Kidney epithelial cell (primary cell): ENCODE data around the gene LATS2. TPM values are rescaled to one million over a fixed set of nuclear protein-coding genes. Genes with fewer than 3 reads are reported as not detected.

ENCODE experiments used
- DNase-seq: peaks from one replicate; pipeline ENCODE4 v3.0.0-alpha.2; 2010; ENCODE audit warnings: low read depth
- H3K27me3 ChIP-seq: 2 replicates; pipeline ENCODE4 v1.6.0; 2011; ENCODE audit warnings: low read length; ENCODE audit not compliant: control insufficient read depth, insufficient read depth
- H3K36me3 ChIP-seq: 2 replicates; pipeline ENCODE4 v1.5.1; 2011; ENCODE audit warnings: low read length; ENCODE audit not compliant: control insufficient read depth, insufficient read depth
- H3K4me3 ChIP-seq: 2 replicates; pipeline ENCODE4 v1.5.1; 2011; ENCODE audit warnings: low read depth, mild to moderate bottlenecking, control low read depth, low read length
- CTCF ChIP-seq: IDR thresholded peaks from 2 replicates; pipeline ENCODE4 v1.5.1; 2011; ENCODE audit warnings: mild to moderate bottlenecking, moderate library complexity, low read length, control low read depth, inconsistent platforms; ENCODE audit not compliant: insufficient read depth, poor library complexity, severe bottlenecking
- total RNA-seq: library from RNA; depleted of rRNA; stranded (reverse); fragments of >200 nt; gene quantifications from 2 replicates; pipeline ENCODE4 v1.2.3, GENCODE V29; 2015

LATS2 gene
- total RNA-seq, 1 donor from 2014 or later = 20.2 TPM

GRCh38 chr13:20997301-20998161 lies 63.9 kb downstream of the LATS2 start:
- peak; percentile 43 for DNase-seq
- TF ChIP-seq CTCF = no peak
- H3K36me3 ChIP-seq = no peaks in the 10 kb centered on the region
- H3K27me3 ChIP-seq = no peaks in the 10 kb centered on the region
- no peak overlapping the region for H3K4me3 ChIP-seq

- DNase-seq = no peak
- no peaks in the 10 kb centered on the region for H3K27me3 ChIP-seq
- H3K4me3 ChIP-seq = no peak overlapping the region
- H3K36me3 ChIP-seq = no peaks in the 10 kb centered on the region
- TF ChIP-seq CTCF = no peak
These were observed 66.0 kb downstream of the LATS2 start for GRCh38 chr13:20995245-20995838.

GRCh38 chr13:20994441-20994821 lies 67.0 kb downstream of the LATS2 start:
- Histone ChIP-seq H3K4me3 (no peak overlapping the region), H3K27me3 (no peaks in the 10 kb centered on the region), H3K36me3 (peaks cover under 1% of the 10 kb centered on the region)
- no peak for TF ChIP-seq CTCF
- DNase-seq = no peak

GRCh38 chr13:20993661-20994440 lies 67.5 kb downstream of the LATS2 start:
- Histone ChIP-seq H3K36me3 (peaks cover 2% of the 10 kb centered on the region), H3K4me3 (no peak overlapping the region), H3K27me3 (no peaks in the 10 kb centered on the region)
- TF ChIP-seq CTCF = no peak
- DNase-seq = no peak

- peaks cover 2% of the 10 kb centered on the region for H3K36me3 ChIP-seq
- DNase-seq = no peak
- H3K27me3 ChIP-seq = no peaks in the 10 kb centered on the region
- TF ChIP-seq CTCF = no peak
- no peak overlapping the region for H3K4me3 ChIP-seq
These were observed 68.2 kb downstream of the LATS2 start for GRCh38 chr13:20993211-20993610.
